Neutrophil (primary cell): Measurements from ENCODE around the gene FBXO44.

ENCODE experiments used
- H3K27ac ChIP-seq: fragments of 200-600 bp; sonication (generic); 2 replicates; pipeline ENCODE4 v1.5.1; 2016; ENCODE audit warnings: mild to moderate bottlenecking, moderate library complexity
- H3K27me3 ChIP-seq: fragments of 200-600 bp; sonication (generic); 2 replicates; pipeline ENCODE4 v1.6.0; 2016; ENCODE audit warnings: mild to moderate bottlenecking
- H3K36me3 ChIP-seq: fragments of 200-600 bp; sonication (generic); 2 replicates; pipeline ENCODE4 v1.5.1; 2017
- H3K4me1 ChIP-seq, 2 experiments: fragments of 200-600 bp in 1 of 2; sonication (generic) in 1 of 2; 1 replicate in 1 of 2; 2 replicates in 1 of 2; pipeline versions ENCODE4 v1.5.1 to v1.6.1; 2013 to 2016; ENCODE audit warnings: low read depth in 1 of 2, low read length in 1 of 2, mild to moderate bottlenecking in 1 of 2, moderate library complexity in 1 of 2; ENCODE audit not compliant: control insufficient read depth in 1 of 2, insufficient read depth in 1 of 2
- H3K4me3 ChIP-seq, 2 experiments: fragments of 200-600 bp in 1 of 2; sonication (generic) in 1 of 2; 1 replicate in 1 of 2; 2 replicates in 1 of 2; pipeline ENCODE4 v1.5.1; 2013 to 2016; ENCODE audit warnings: low read depth in 1 of 2, low read length in 1 of 2, mild to moderate bottlenecking in 1 of 2, moderate library complexity in 1 of 2
- H3K9me3 ChIP-seq: fragments of 200-600 bp; sonication (generic); 2 replicates; pipeline ENCODE4 v1.5.1; 2016
- CTCF ChIP-seq: fragments of 200-600 bp; sonication (generic); IDR thresholded peaks from 2 replicates; pipeline ENCODE4 v1.5.1; 2016; ENCODE audit warnings: antibody characterized with exemption

The FBXO44 gene

GRCh38 chr1:11649237-11649623, 5.4 kb upstream of the FBXO44 start:
- no peak for TF ChIP-seq CTCF
- H3K4me1 ChIP-seq: peaks cover 10 to 25% of the 10 kb centered on the region in 2 experiments
- H3K9me3 ChIP-seq: no peaks in the 10 kb centered on the region
- H3K36me3 ChIP-seq: no peaks in the 10 kb centered on the region
- no peak overlapping the region for H3K27ac ChIP-seq
- peaks cover 75% of the 10 kb centered on the region for H3K27me3 ChIP-seq
- no peak overlapping the region for H3K4me3 ChIP-seq

GRCh38 chr1:11649624-11650330, 4.9 kb upstream of the FBXO44 start:
- Histone ChIP-seq H3K4me3 (peak overlapping the region in 1 of 2 experiments; percentile 3), H3K36me3 (no peaks in the 10 kb centered on the region), H3K27me3 (peaks cover 81% of the 10 kb centered on the region), H3K4me1 (peaks cover 10 to 29% of the 10 kb centered on the region in 2 experiments), H3K27ac (no peak overlapping the region), H3K9me3 (no peaks in the 10 kb centered on the region)
- TF ChIP-seq CTCF: no peak

- Histone ChIP-seq H3K27me3 (peaks cover 88% of the 10 kb centered on the region), H3K27ac (no peak overlapping the region), H3K9me3 (no peaks in the 10 kb centered on the region), H3K36me3 (no peaks in the 10 kb centered on the region), H3K4me1 (peaks cover 14 to 35% of the 10 kb centered on the region in 2 experiments), H3K4me3 (peak overlapping the region; percentile 3 to 42)
- TF ChIP-seq CTCF: peak; percentile 60
Measured at GRCh38 chr1:11650331-11650991, 4.2 kb upstream of the FBXO44 start.

- no peaks in the 10 kb centered on the region for H3K36me3 ChIP-seq
- H3K4me1 ChIP-seq: peaks cover 14 to 37% of the 10 kb centered on the region in 2 experiments
- H3K9me3 ChIP-seq: no peaks in the 10 kb centered on the region
- no peak for TF ChIP-seq CTCF
- no peak overlapping the region for H3K27ac ChIP-seq
- H3K4me3 ChIP-seq: no peak overlapping the region
- peaks cover 93% of the 10 kb centered on the region for H3K27me3 ChIP-seq
Measured at GRCh38 chr1:11651017-11651416, 3.7 kb upstream of the FBXO44 start.

- TF ChIP-seq CTCF: no peak
- H3K9me3 ChIP-seq: no peaks in the 10 kb centered on the region
- H3K27ac ChIP-seq: no peak overlapping the region
- no peaks in the 10 kb centered on the region for H3K36me3 ChIP-seq
- no peak overlapping the region for H3K4me3 ChIP-seq
- H3K27me3 ChIP-seq: peaks cover 88% of the 10 kb centered on the region
- peaks cover 14 to 37% of the 10 kb centered on the region in 2 experiments for H3K4me1 ChIP-seq
Measured at GRCh38 chr1:11652203-11652780, 2.4 kb upstream of the FBXO44 start.
